HL-60/S4 treated with retinoic acid at 250 ng/mL for 4 days and 3 days (cell line): ENCODE measurements around the gene LRRC75A.
"Not testable (repeated sequence)": the region's sequence is repeated elsewhere in the genome, so short reads cannot be mapped to it uniquely, and the experiment has no call there.

Experiments
- in situ Hi-C: fragments of 300-500 bp; cut with MboI; formaldehyde crosslinking; loops from 2 replicates; pipeline ENCODE4 v1.7.0; 2022; ENCODE audit warnings: low sequenced_read_pairs

Gene LRRC75A

DNA sequence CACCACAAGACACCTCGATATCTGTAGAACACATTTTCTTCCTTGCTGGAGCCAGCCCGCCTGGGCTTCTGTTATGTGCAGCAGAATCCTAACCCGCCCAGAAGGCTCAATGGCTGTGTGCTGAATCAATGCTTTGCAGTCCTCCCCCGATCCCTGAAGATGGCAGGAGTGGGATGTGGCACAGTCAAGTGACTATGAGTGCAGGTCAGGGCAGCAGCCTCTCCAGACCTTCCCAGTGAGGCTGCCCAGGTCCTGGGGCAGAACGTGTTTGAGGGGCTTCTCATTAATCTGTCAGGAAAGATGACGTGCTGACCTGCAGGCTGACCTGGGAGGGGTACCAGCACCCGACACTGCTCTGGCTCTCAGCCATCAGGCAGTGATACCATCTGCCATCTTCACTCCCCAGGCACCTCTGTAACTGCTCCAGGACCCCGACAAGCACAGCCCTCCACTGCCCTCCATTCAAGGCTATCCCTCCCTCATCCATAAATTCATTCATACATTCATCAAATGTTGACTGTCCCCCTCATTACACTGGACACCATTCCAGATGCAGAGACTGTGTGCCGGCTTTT is 35.2 kb downstream of the LRRC75A start:
- in situ Hi-C loops = no loop called here

- in situ Hi-C loops = no loop called here
Measured at GRCh38 chr17:16455997-16456741, 35.8 kb downstream of the LRRC75A start.

GRCh38 chr17:16453493-16453851 is 38.5 kb downstream of the LRRC75A start:
- in situ Hi-C loops = no loop called here

- in situ Hi-C loops = not testable (repeated sequence)
Measured at GRCh38 chr17:16452268-16452667, 39.7 kb downstream of the LRRC75A start.

- in situ Hi-C loops = no loop called here
Measured at GRCh38 chr17:16450028-16450427, 42.0 kb downstream of the LRRC75A start.

DNA sequence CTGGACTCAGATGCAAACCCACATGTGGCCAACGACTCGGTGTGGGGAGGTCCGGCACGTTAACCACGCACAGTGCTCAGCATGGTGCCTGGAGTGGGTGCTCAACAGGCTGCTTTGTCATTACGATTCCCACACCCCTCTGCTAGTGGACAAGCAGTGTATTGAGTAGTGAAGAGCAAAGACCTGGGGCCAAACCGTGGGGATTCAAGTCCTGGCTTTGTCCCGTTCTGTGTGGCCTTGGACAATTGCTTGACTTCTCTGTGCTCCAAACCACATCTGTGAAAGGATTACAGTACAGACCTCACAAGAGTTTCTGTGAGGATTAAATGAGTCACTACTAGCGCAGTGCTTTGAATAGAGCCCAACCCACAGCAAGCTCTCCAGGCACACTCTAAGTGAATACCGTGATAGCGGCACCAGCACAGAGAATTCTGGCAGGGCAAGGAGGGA is 42.8 kb downstream of the LRRC75A start:
- in situ Hi-C loops = no loop called here

- in situ Hi-C loops = no loop called here
Measured at GRCh38 chr17:16448490-16448889, 43.5 kb downstream of the LRRC75A start.

DNA sequence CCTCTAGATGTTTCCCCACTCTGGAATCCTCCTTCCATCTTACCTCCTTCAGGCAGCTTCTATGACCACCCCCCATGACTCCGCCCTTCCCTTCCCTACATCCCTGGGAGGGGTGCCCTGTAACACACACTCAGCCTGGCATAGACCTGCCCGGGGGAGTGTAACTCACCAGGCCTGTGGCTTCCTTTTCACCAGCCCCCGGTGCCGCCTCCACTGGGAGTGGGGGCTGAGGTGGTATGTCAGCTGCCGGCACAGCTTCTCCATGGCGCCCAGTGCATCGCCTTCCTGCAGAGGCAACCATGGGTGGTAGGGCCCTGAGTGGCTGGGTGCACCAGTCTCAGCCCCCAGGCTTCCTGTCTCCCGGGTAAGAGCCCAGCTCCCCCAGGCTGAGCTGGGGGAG is 44.3 kb downstream of the LRRC75A start:
- in situ Hi-C loops = no loop called here

DNA sequence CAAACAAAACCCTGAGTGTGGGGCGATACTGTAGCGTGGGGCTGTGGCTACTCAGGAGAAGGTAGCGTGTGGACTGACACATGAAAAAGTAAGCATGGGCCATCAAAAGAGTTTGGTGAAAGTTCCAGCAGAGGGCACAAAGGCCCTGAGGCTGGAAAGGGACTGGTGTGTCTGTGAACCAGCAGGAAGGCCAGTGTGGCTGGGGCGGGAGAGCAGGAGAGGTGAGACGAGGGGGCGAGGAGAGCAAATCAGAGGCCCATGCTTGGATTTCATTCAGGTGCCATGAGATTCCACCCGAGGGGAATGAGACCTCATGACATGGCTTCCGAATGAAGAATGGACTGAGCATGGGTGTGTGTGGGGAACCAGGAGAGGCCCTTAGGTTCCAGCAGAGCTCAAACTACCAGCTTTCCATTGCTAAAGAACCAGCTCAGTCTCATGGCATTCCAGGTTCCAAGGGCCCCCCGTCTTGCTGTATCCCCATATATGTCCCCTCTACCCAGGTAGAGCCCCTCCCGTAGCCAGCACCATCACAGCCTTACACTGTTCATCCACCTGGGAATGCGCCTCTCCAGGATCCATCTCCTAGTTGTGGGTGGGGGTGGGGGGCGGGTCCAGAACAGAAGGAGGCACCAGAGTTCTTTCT is 45.5 kb downstream of the LRRC75A start:
- in situ Hi-C loops = no loop called here

DNA sequence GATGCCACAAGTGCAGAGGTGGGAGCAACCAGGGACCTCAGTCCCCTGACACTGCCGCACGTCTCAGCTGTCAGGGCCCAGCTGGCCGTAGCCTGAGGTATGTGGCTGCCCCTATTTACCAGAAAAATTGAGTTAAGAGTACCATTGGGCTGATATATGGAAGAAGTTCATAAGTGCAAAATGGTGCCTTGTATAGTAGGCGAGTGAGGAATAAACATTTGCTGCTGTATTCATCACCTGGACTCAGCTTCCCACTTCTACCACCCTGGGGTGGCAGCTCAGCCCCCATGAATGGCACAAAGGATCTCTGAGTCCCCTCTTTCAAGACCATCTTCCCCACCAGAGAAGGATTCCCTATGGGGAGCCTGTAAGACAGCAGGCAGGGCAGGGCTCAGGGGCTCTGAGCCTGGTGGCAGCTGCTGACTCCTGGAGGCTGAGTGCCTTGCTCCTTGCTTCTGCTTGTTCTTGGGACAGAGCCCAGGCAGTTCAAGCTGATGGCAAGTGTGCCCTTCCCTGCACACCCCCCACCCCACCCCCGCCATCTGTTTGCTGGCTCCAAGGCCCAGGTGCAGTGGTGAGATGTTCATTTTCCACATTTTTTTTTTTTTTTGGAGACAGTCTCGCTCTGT is 47.6 kb downstream of the LRRC75A start:
- in situ Hi-C loops = no loop called here

- in situ Hi-C loops = no loop called here
Measured at GRCh38 chr17:16443511-16444257, 48.3 kb downstream of the LRRC75A start.

- in situ Hi-C loops = no loop called here
Measured at GRCh38 chr17:16442594-16443510, 49.1 kb downstream of the LRRC75A start.

DNA sequence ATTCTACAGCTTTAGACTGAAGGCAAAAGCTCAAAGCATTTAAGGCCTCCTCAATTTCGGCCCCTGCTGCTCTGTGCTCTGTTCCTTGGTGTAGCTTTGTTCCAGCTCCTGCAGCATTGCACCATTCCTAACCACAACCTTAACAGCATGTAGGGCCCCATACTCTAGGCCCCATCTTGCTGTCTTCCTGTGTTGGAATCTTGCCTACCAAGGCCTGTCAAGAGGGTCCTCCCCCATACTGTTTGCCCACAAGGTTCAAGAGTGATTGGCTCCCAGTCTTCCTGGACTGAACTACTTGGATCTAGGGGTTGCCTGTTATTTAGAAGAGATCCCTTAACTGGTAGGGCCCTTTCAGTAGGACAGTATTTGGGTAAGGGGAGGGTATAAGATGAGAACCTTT is 49.9 kb downstream of the LRRC75A start:
- in situ Hi-C loops = no loop called here

- in situ Hi-C loops = no loop called here
Measured at GRCh38 chr17:16440901-16441629, 50.9 kb downstream of the LRRC75A start.

DNA sequence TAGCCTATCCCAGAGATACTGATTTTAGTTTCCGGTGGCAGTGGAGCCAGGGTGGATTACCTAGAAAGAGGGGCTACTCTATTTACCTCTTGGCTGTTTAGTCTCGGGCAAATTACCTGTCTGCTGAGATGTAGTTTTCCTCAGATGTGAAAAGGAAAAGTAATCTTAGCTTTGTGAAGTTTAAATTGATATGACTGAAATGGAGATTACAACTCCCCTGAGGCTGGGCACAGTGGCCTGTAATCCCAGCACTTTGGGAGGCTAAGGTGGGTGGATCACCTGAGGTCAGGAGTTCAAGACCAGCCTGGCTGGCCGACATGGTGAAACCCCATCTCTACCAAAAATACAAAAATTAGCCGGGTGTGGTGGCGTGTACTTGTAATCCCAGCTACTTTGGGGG is 51.6 kb downstream of the LRRC75A start:
- in situ Hi-C loops = not testable (repeated sequence)

- in situ Hi-C loops = no loop called here
Measured at GRCh38 chr17:16439811-16440351, 52.1 kb downstream of the LRRC75A start.

DNA sequence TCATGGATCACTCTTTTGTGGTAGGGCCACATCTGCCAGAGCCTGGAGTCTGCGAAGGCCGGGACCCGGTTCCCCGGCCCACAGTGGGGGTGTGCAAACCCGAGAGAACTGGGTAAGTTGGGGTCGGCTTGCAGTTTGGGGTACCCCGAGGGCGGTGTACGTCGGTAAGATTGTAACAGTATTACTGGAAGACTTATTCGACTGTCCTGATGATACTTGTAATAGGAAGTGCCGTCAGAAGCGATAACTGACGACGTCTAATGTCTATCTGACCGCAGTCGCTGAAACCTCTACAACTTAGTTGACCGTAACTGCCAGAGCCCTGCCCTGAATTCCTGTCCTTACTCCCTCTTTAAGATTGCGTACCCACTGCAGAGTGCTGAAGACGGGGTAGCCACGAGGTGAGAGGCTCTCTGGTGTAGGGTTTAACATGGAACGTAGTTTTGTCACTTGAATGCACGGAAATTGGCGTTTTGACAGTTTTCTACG is 52.6 kb downstream of the LRRC75A start:
- in situ Hi-C loops = no loop called here

GRCh38 chr17:16438557-16439302 is 53.3 kb downstream of the LRRC75A start:
- in situ Hi-C loops = no loop called here
